HG03442 (cell line): ENCODE data around the gene CWC27.
"Not testable (repeated sequence)": the region's sequence is repeated elsewhere in the genome, so short reads cannot be mapped to it uniquely, and the experiment has no call there.

ENCODE experiments used
- ATAC-seq: cut with Tn5 transposase; IDR thresholded peaks from one replicate; pipeline ENCODE4 v1.9.1; 2021; ENCODE audit warnings: mild to moderate bottlenecking, moderate library complexity; ENCODE audit not compliant: unreplicated experiment

Gene CWC27

GRCh38 chr5:64914396-64914795 is 145.7 kb downstream of the CWC27 start:
- ATAC-seq: no peak

DNA sequence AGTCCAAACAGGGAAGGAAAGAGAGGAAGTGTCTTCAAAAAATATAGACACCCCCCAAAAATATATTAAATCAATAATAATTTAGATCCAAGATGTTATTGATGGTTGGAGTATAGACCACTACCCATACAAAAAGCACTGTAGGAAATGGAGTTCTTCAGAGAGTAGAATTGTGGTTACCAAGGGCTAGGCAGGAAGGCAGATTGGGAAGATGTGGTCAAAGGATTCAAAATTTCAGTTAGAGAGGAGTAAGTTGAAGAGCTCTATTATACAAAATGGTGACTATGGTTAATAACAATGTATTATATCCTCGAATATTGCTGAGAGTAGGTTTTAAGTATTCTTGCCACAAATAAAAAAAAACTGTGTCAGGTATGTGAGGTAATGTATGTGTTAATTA is 149.4 kb downstream of the CWC27 start:
- no peak for ATAC-seq

DNA sequence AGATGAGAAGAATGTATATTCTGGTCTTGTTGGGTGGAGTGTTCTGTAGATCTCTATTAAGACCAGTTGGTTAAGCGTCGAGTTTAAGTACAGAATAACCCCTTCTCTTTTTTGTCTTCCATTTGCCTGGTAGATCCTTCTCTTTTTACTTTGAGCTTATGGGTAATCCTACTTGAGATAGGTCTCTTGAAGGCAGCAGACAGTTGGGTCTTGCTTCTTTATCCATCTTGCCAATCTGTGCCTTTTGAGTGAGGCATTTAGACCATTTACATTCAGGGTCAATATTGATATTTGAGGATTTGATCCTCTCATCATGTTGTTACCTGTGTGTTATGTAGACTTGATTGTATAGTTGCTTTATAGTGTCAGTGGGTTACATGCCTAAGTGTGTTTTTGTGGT is 152.7 kb downstream of the CWC27 start:
- ATAC-seq: no peak

- no peak for ATAC-seq
Observed at GRCh38 chr5:64923151-64923685, 154.5 kb downstream of the CWC27 start.

GRCh38 chr5:64925123-64925522 is 156.4 kb downstream of the CWC27 start:
- ATAC-seq: no peak

DNA sequence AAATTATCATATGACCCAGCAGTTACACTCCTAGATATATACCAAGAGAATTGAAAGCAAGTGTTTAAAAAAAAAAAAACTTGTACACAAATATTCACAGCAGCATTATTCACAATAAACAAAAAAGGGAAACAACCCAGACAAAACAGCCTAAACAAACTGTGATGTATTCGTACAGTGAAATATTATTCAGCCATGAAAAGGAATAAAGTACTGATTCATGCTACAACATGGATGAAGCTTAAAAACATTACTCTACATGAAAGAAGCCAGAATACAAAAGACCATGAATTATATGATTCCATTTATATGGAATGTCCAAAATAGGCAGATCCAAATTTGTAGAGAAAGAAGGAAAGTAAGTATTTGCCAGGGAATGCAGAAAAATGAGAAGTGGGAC is 161.1 kb downstream of the CWC27 start:
- ATAC-seq: no peak

DNA sequence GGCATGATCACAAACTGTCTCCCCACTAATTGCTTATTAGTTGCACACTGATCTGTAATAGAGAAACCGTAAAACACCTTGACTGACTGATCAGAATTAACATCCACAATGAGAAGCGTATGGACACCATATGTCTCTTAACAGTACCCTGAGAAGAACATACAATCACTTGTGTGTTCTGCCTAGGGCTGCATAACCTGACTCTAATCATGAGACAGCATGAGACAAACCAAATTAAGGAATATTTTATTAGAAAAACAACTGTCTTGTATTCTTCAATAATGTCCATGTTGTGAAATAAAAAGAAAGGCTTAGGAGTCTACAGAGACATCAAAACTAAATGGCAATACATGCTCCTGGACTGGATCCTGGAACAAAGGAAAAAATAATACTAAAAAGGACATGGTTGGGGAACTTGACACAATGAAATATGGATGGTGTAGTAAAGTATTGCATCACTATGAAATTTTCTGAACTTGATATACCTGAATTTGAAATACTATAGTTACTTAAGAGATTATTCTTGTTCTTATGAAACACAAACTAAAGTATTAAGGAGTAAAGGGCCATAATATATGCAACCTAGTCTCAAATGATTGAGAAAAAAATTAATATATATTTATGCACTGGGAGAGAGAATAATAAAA is 162.1 kb downstream of the CWC27 start:
- no peak for ATAC-seq

DNA sequence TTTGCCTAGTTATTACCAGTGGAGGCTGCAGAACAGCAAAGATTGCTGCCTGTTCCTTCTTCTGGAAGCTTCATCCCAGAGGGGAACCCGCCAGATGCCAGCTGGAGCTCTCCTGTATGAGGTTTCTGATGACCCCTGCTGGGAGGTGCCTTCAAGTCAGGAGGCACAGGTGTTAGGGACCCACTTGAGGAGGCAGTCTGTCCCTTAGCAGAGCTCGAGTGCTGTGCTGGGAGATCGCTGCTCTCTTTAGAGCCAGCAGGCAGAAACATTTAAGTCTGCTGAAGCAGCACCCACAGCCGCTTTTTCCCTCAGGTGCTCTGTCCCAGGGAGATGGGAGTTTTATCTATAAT is 170.7 kb downstream of the CWC27 start:
- not testable (repeated sequence) for ATAC-seq

DNA sequence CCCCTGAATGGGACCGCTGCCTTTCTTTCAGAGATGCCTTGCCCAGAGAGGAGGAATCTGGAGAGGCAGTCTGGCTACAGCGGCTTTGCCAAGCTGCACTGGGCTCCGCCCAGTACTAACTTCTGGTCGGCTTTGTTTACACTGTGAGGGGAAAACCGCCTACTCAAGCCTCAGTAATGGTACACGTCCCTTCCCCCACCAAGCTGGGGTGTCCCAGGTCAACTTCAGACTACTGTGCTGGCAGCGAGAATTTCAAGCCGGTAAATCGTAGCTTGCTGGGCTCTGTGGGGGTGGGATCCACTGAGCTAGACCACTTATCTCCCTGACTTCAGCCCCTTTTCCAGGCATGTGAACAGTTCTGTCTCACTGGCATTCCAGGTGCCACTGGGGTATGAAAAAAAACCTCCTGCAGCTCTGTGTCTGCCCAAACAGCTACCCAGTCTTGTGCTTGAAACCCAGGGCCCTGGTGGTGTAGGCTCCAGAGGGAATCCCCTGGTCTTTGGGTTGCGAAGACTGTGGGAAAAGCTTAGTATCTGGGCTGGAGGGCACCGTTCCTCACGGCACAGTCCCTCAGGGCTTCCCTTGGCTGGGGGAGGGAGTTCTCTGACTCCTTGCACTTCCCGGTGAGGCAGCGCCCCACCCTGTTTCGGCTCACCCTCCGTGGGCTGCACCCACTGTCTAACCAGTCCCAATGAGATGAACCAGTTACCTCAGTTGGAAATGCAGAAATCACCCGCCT is 171.2 kb downstream of the CWC27 start:
- no peak for ATAC-seq

- ATAC-seq: no peak
Observed at GRCh38 chr5:64942460-64942859, 173.7 kb downstream of the CWC27 start.

DNA sequence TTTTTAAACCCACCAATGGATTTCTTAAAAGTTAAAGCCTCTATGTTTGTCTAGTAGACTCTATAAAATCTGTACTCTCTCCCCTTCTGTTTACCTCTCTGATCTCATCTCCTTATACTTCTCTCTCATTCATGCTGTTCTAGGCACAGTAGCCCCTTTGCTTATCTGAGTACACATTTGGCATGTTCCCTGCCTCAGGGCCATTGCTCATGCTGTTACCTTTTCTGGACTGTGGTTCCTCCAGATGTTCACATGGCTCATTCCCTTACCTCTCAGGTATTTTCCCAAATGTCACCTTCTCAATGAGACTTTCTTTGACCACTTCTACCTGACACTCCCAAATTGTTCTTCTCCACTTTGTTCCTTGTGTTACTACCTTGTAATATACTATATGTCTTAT is 176.1 kb downstream of the CWC27 start:
- ATAC-seq: no peak

GRCh38 chr5:64947031-64947430 is 178.3 kb downstream of the CWC27 start:
- no peak for ATAC-seq

GRCh38 chr5:64947801-64948200 is 179.1 kb downstream of the CWC27 start:
- ATAC-seq: no peak

DNA sequence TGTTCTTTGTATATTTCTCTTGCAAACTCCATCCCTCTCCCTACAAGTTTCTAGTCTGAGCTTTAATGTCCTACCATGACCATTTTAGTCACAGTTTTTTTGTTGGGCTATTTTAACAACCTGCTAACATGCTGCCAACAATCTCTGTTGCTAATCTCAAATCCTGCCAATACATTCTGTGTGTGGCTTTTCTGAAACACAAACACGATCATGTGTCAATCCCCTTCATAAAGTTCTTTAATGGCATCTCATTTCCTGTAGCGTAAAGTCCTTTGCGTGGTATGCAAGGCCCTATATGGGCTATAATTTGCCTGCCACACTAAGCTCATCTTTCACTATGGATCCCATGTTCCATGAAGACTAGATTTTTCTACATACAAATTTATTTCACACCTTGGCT is 180.6 kb downstream of the CWC27 start:
- no peak for ATAC-seq

GRCh38 chr5:64952951-64953673 is 184.4 kb downstream of the CWC27 start:
- ATAC-seq: no peak

- ATAC-seq: no peak
Observed at GRCh38 chr5:64954518-64954917, 185.8 kb downstream of the CWC27 start.

GRCh38 chr5:64958757-64959391 is 190.1 kb downstream of the CWC27 start:
- no peak for ATAC-seq

GRCh38 chr5:64963278-64963677 is 194.5 kb downstream of the CWC27 start:
- no peak for ATAC-seq

DNA sequence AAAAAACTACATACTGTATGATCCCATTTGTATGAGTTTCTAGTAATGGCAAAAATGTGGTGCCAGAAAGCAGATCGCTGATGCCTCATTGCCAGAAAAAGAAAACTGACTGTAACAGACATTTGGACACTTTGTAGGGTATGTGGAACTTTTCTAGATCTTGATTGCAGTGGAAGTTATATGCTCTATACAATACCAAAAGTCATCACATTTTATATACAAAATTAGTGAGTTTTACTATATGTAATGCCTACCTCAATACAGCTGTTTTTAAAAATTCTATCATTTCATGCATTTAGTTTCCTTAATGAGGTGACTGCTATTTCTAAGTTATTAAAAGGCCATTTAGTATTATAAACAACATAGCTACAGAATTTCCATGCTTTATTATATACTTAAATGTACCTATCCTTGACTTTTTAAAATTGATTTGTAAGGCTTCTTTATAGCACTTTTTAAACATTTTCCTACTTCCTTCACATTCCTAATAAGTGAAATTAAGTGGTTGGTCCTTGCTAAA is 199.9 kb downstream of the CWC27 start:
- no peak for ATAC-seq

- no peak for ATAC-seq
Observed at GRCh38 chr5:64969578-64969977, 200.8 kb downstream of the CWC27 start.

- ATAC-seq: no peak
Observed at GRCh38 chr5:64971513-64971912, 202.8 kb downstream of the CWC27 start.
